Activated T-cell treated with anti-CD3 and anti-CD28 coated beads, Interleukin-2, amount 50 U/mL, for 24 hours (primary cell): ENCODE results near the gene CHD2.
"Not testable (repeated sequence)": the region's sequence is repeated elsewhere in the genome, so short reads cannot be mapped to it uniquely, and the experiment has no call there.

Experiments used
- DNase-seq: peaks from one replicate; pipeline ENCODE4 v3.0.0-alpha.2; 2020
- H3K27ac Mint-ChIP-seq: 2 replicates; pipeline ENCODE4 v1.8.0; 2020; ENCODE audit warnings: mild to moderate bottlenecking, mixed read lengths
- H3K27me3 Mint-ChIP-seq: 2 replicates; pipeline ENCODE4 v1.8.0; 2020; ENCODE audit warnings: mixed read lengths
- H3K36me3 Mint-ChIP-seq: 2 replicates; pipeline ENCODE4 v1.8.0; 2020; ENCODE audit warnings: low read depth, mixed read lengths
- H3K4me1 Mint-ChIP-seq: 2 replicates; pipeline ENCODE4 v1.8.0; 2020; ENCODE audit warnings: low read depth, mixed read lengths
- H3K4me3 Mint-ChIP-seq: 2 replicates; pipeline ENCODE4 v1.8.0; 2020; ENCODE audit warnings: mild to moderate bottlenecking, moderate library complexity, mixed read lengths
- H3K9me3 Mint-ChIP-seq: 2 replicates; pipeline ENCODE4 v1.8.0; 2020; ENCODE audit warnings: mixed read lengths

The CHD2 gene

GRCh38 chr15:93036951-93037819 is 137.1 kb downstream of the CHD2 start:
- Mint-ChIP-seq H3K36me3 (no peaks in the 10 kb centered on the region), H3K27me3 (peaks cover 2% of the 10 kb centered on the region), H3K27ac (no peak overlapping the region), H3K9me3 (no peaks in the 10 kb centered on the region), H3K4me1 (peaks cover 6% of the 10 kb centered on the region), H3K4me3 (no peak overlapping the region)
- no peak for DNase-seq

GRCh38 chr15:93037820-93038705 is 137.9 kb downstream of the CHD2 start:
- no peaks in the 10 kb centered on the region for H3K9me3 Mint-ChIP-seq
- H3K36me3 Mint-ChIP-seq, result no peaks in the 10 kb centered on the region
- no peak overlapping the region for H3K27ac Mint-ChIP-seq
- peaks cover 6% of the 10 kb centered on the region for H3K4me1 Mint-ChIP-seq
- no peak overlapping the region for H3K4me3 Mint-ChIP-seq
- peaks cover 2% of the 10 kb centered on the region for H3K27me3 Mint-ChIP-seq
- DNase-seq, result no peak

GRCh38 chr15:93039562-93040287 is 139.6 kb downstream of the CHD2 start:
- H3K9me3 Mint-ChIP-seq, H3K27me3 Mint-ChIP-seq, DNase-seq, H3K36me3 Mint-ChIP-seq, H3K4me3 Mint-ChIP-seq, H3K4me1 Mint-ChIP-seq, H3K27ac Mint-ChIP-seq: not testable (repeated sequence)

- no peak overlapping the region for H3K4me3 Mint-ChIP-seq
- no peaks in the 10 kb centered on the region for H3K36me3 Mint-ChIP-seq
- H3K9me3 Mint-ChIP-seq, result no peaks in the 10 kb centered on the region
- H3K27me3 Mint-ChIP-seq, result peaks cover 2% of the 10 kb centered on the region
- DNase-seq, result no peak
- peaks cover 6% of the 10 kb centered on the region for H3K4me1 Mint-ChIP-seq
- H3K27ac Mint-ChIP-seq, result no peak overlapping the region
Observed at GRCh38 chr15:93040288-93041158, 140.4 kb downstream of the CHD2 start.

GRCh38 chr15:93041159-93041547 is 141.0 kb downstream of the CHD2 start:
- Mint-ChIP-seq H3K4me1 (peaks cover under 1% of the 10 kb centered on the region), H3K27me3 (no peaks in the 10 kb centered on the region), H3K9me3 (peaks cover 3% of the 10 kb centered on the region), H3K4me3 (no peak overlapping the region), H3K27ac (no peak overlapping the region), H3K36me3 (no peaks in the 10 kb centered on the region)
- DNase-seq, result no peak

- H3K27ac Mint-ChIP-seq, result no peak overlapping the region
- no peaks in the 10 kb centered on the region for H3K27me3 Mint-ChIP-seq
- H3K9me3 Mint-ChIP-seq, result peaks cover 3% of the 10 kb centered on the region
Observed at GRCh38 chr15:93042211-93042610, 142.1 kb downstream of the CHD2 start.

GRCh38 chr15:93042691-93043378 is 142.7 kb downstream of the CHD2 start:
- Mint-ChIP-seq H3K4me1 (peaks cover 6% of the 10 kb centered on the region), H3K27ac (no peak overlapping the region), H3K9me3 (peaks cover 3% of the 10 kb centered on the region), H3K27me3 (no peaks in the 10 kb centered on the region), H3K4me3 (no peak overlapping the region), H3K36me3 (no peaks in the 10 kb centered on the region)
- DNase-seq, result no peak

More at GRCh38 chr15:93042211-93042610, 142.1 kb downstream of the CHD2 start:
- no peaks in the 10 kb centered on the region for H3K36me3 Mint-ChIP-seq
- DNase-seq, result no peak
- no peak overlapping the region for H3K4me3 Mint-ChIP-seq
- no peaks in the 10 kb centered on the region for H3K4me1 Mint-ChIP-seq

GRCh38 chr15:93043621-93044300 is 143.6 kb downstream of the CHD2 start:
- Mint-ChIP-seq H3K4me3 (no peak overlapping the region), H3K27me3 (no peaks in the 10 kb centered on the region), H3K36me3 (no peaks in the 10 kb centered on the region), H3K4me1 (peaks cover 13% of the 10 kb centered on the region), H3K27ac (no peak overlapping the region), H3K9me3 (peaks cover 3% of the 10 kb centered on the region)
- DNase-seq, result no peak

- Mint-ChIP-seq H3K27ac (no peak overlapping the region), H3K27me3 (no peaks in the 10 kb centered on the region), H3K4me1 (peaks cover 16% of the 10 kb centered on the region)
Observed at GRCh38 chr15:93044301-93045190, 144.4 kb downstream of the CHD2 start.

GRCh38 chr15:93045191-93045785 is 145.2 kb downstream of the CHD2 start:
- Mint-ChIP-seq H3K27ac (no peak overlapping the region), H3K36me3 (no peaks in the 10 kb centered on the region), H3K4me1 (peaks cover 16% of the 10 kb centered on the region), H3K27me3 (no peaks in the 10 kb centered on the region), H3K4me3 (no peak overlapping the region), H3K9me3 (peaks cover 3% of the 10 kb centered on the region)
- DNase-seq, result no peak

More at GRCh38 chr15:93044301-93045190, 144.4 kb downstream of the CHD2 start:
- Mint-ChIP-seq H3K4me3 (no peak overlapping the region), H3K36me3 (no peaks in the 10 kb centered on the region), H3K9me3 (peaks cover 3% of the 10 kb centered on the region)
- DNase-seq, result no peak

- H3K27me3 Mint-ChIP-seq, result no peaks in the 10 kb centered on the region
- H3K27ac Mint-ChIP-seq, result no peak overlapping the region
- no peak for DNase-seq
- no peaks in the 10 kb centered on the region for H3K36me3 Mint-ChIP-seq
- peaks cover 3% of the 10 kb centered on the region for H3K9me3 Mint-ChIP-seq
- H3K4me3 Mint-ChIP-seq, result no peak overlapping the region
- peaks cover 16% of the 10 kb centered on the region for H3K4me1 Mint-ChIP-seq
Observed at GRCh38 chr15:93046120-93046519, 146.0 kb downstream of the CHD2 start.

- no peaks in the 10 kb centered on the region for H3K36me3 Mint-ChIP-seq
- no peak overlapping the region for H3K4me3 Mint-ChIP-seq
- no peak for DNase-seq
- peaks cover 3% of the 10 kb centered on the region for H3K9me3 Mint-ChIP-seq
- H3K27ac Mint-ChIP-seq, result no peak overlapping the region
- no peaks in the 10 kb centered on the region for H3K27me3 Mint-ChIP-seq
- peaks cover 16% of the 10 kb centered on the region for H3K4me1 Mint-ChIP-seq
Observed at GRCh38 chr15:93046721-93047120, 146.6 kb downstream of the CHD2 start.
